GM23338 (cell line): ENCODE results near the gene GGA1. TPM values are rescaled to one million over a fixed set of nuclear protein-coding genes. Genes with fewer than 3 reads are reported as not detected.
A peak's percentile ranks its signal among the peaks of the same experiment; 100 is the strongest.

Experiments
- ATAC-seq: fragments of 200-7000 bp; cut with Tn5 transposase; 3 replicates; pipeline ENCODE4 v1.9.1; 2020
- DNase-seq: peaks from one replicate; pipeline ENCODE4 v3.0.0-alpha.2; 2015; ENCODE audit warnings: low spot score
- H2AFZ ChIP-seq: fragments of 200-600 bp; sonication (generic); 2 replicates; pipeline ENCODE4 v1.8.0; 2016; ENCODE audit warnings: antibody characterized with exemption, mild to moderate bottlenecking, moderate library complexity
- H3F3A ChIP-seq: fragments of 200-600 bp; sonication (generic); replicated peaks from 2 replicates; pipeline ENCODE4 v1.8.0; 2017; ENCODE audit warnings: antibody characterized with exemption, mixed run types, low read depth
- H3K27ac ChIP-seq: fragments of 200-600 bp; sonication (generic); 2 replicates; pipeline ENCODE4 v1.6.1; 2016; ENCODE audit warnings: low read depth
- H3K27me3 ChIP-seq: fragments of 200-600 bp; sonication (generic); 2 replicates; pipeline ENCODE4 v1.8.0; 2016; ENCODE audit warnings: mild to moderate bottlenecking, mixed run types, moderate library complexity; ENCODE audit not compliant: insufficient read depth
- H3K36me3 ChIP-seq: fragments of 200-600 bp; sonication (generic); 2 replicates; pipeline ENCODE4 v1.8.0; 2016; ENCODE audit warnings: mild to moderate bottlenecking; ENCODE audit not compliant: insufficient read depth
- H3K4me1 ChIP-seq: fragments of 200-600 bp; sonication (generic); 2 replicates; pipeline ENCODE4 v1.8.0; 2016; ENCODE audit warnings: mild to moderate bottlenecking, moderate library complexity; ENCODE audit not compliant: insufficient read depth
- H3K4me2 ChIP-seq: fragments of 200-600 bp; sonication (generic); 2 replicates; pipeline ENCODE4 v1.7.1; 2017; ENCODE audit warnings: mixed run types
- H3K4me3 ChIP-seq: fragments of 200-600 bp; sonication (generic); 2 replicates; pipeline ENCODE4 v1.6.1; 2016; ENCODE audit warnings: mixed run types
- H3K79me2 ChIP-seq: fragments of 200-600 bp; sonication (generic); replicated peaks from 2 replicates; pipeline ENCODE4 v1.8.0; 2017; ENCODE audit warnings: mild to moderate bottlenecking; ENCODE audit not compliant: insufficient read depth
- H3K9me2 ChIP-seq: fragments of 200-600 bp; sonication (generic); 2 replicates; pipeline ENCODE4 v1.8.0; 2017; ENCODE audit not compliant: insufficient read depth
- H4K20me1 ChIP-seq: fragments of 200-600 bp; sonication (generic); replicated peaks from 2 replicates; pipeline ENCODE4 v1.8.0; 2017; ENCODE audit warnings: mild to moderate bottlenecking; ENCODE audit not compliant: insufficient read depth
- H3K27ac Mint-ChIP-seq: 2 replicates; pipeline ENCODE4 v1.8.0; 2020; ENCODE audit warnings: inconsistent platforms, mild to moderate bottlenecking, moderate library complexity, mixed read lengths
- H3K27me3 Mint-ChIP-seq: 3 replicates; pipeline ENCODE4 v1.8.0; 2022; ENCODE audit warnings: low read depth, mild to moderate bottlenecking, moderate library complexity, mixed read lengths, inconsistent platforms; ENCODE audit not compliant: insufficient read depth, poor library complexity
- H3K36me3 Mint-ChIP-seq: 3 replicates; pipeline ENCODE4 v1.8.0; 2021; ENCODE audit warnings: low read depth, mild to moderate bottlenecking, inconsistent platforms, moderate library complexity, mixed read lengths
- H3K4me1 Mint-ChIP-seq: 3 replicates; pipeline ENCODE4 v1.8.0; 2020; ENCODE audit warnings: mild to moderate bottlenecking, inconsistent platforms, mixed read lengths
- H3K4me3 Mint-ChIP-seq: 3 replicates; pipeline ENCODE4 v1.8.0; 2021; ENCODE audit warnings: moderate library complexity, mild to moderate bottlenecking, inconsistent platforms, mixed read lengths
- H3K9me3 Mint-ChIP-seq: 3 replicates; pipeline ENCODE4 v1.8.0; 2020; ENCODE audit warnings: moderate library complexity, mild to moderate bottlenecking, inconsistent platforms, mixed read lengths
- EZH2phosphoT487 ChIP-seq: fragments of 200-600 bp; sonication (generic); IDR thresholded peaks from one replicate; pipeline ENCODE4 v1.8.1; 2018; ENCODE audit warnings: antibody characterized with exemption; ENCODE audit not compliant: unreplicated experiment
- JUNB ChIP-seq: IDR thresholded peaks from one replicate; pipeline ENCODE4 v1.6.1; 2016; ENCODE audit warnings: antibody characterized with exemption; ENCODE audit not compliant: unreplicated experiment
- NANOG ChIP-seq: IDR thresholded peaks from 2 replicates; pipeline ENCODE4 v1.6.1; 2016; ENCODE audit warnings: antibody characterized with exemption, borderline replicate concordance
- STAT1 ChIP-seq: IDR thresholded peaks from one replicate; pipeline ENCODE4 v1.6.1; 2016; ENCODE audit warnings: antibody characterized with exemption; ENCODE audit not compliant: unreplicated experiment
- ZNF331 ChIP-seq: fragments of 250-450 bp; sonication (Bioruptor Pico); IDR thresholded peaks from 2 replicates; pipeline ENCODE4 v1.5.0; 2020; ENCODE audit warnings: low read depth, mild to moderate bottlenecking, moderate library complexity
- polyA plus RNA-seq: library from polyadenylated mRNA; unstranded; fragments of >200 nt; fragmentation: Nextera tagmentation; extraction: Ambion mirVana; gene quantifications from 2 replicates; pipeline ENCODE4 v1.2.1, GENCODE V29; 2016
- total RNA-seq: library from RNA; depleted of rRNA; stranded (reverse); fragments of >200 nt; shearing (Covaris generic); gene quantifications from 2 replicates; pipeline ENCODE4 v1.2.3, GENCODE V29; 2014
- TF ChIP-seq, protein P1 (sequence below), 2 experiments: fragments of 200-600 bp in 1 of 2; sonication (generic) in 1 of 2; conservative IDR thresholded peaks; 2 replicates each; pipeline versions ENCODE4 v1.5.1 to v1.6.1; 2016 to 2017; ENCODE audit warnings: antibody characterized with exemption in 2 of 2, low read depth in 2 of 2, mild to moderate bottlenecking in 2 of 2, moderate library complexity in 1 of 2
- TF ChIP-seq, protein P2 (sequence below): IDR thresholded peaks from one replicate; pipeline ENCODE4 v1.6.1; 2018; ENCODE audit warnings: antibody characterized with exemption; ENCODE audit not compliant: unreplicated experiment

Gene GGA1
- total and polyA plus RNA-seq, 2 experiments from 2014 or later: 36.9 to 57.1 TPM

DNA sequence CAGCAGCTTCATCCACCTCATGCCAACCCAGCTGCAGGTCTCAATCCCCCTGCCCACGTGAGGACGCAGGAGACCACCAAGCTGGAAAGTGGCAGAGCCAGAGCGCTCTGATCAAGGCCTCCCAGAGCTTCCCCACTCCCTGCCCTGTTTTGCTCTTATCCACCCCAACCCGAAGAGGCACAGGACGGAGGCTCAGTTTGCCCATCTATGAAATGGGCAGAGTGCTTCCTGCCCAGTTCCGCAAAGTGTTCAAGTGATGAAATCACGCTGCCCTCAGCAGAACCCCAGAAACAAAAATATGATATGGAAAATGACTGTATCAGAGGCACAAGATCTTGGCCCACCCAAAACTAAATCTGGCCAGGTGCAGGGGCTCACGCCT, 36.7 kb upstream of the GGA1 start:
- H3K4me1 ChIP-seq: peaks cover 14% of the 10 kb centered on the region
- peaks cover 16% of the 10 kb centered on the region for H3K27me3 Mint-ChIP-seq
- no peak overlapping the region for H3K4me2 ChIP-seq
- no peak overlapping the region for H3K4me3 ChIP-seq
- H3K36me3 Mint-ChIP-seq: peaks cover 8% of the 10 kb centered on the region
- ATAC-seq (no peak), DNase-seq (no peak)
- no peaks in the 10 kb centered on the region for H4K20me1 ChIP-seq
- H3F3A ChIP-seq: 0 out of 2 replicates have a peak, but pooled peaks cover 11% of the 10 kb centered on the region
- no peaks in the 10 kb centered on the region for H3K79me2 ChIP-seq
- H3K27ac ChIP-seq: no peak overlapping the region
- H3K36me3 ChIP-seq: no peaks in the 10 kb centered on the region
- no peaks in the 10 kb centered on the region for H3K9me3 Mint-ChIP-seq
- H3K9me2 ChIP-seq: no peaks in the 10 kb centered on the region
- no peaks in the 10 kb centered on the region for H3K27me3 ChIP-seq
- H3K27ac Mint-ChIP-seq: no peak overlapping the region
- no peak for TF ChIP-seq ZNF331 (CRISPR knock-in tag)
- no peak overlapping the region for H2AFZ ChIP-seq
- peaks cover 25% of the 10 kb centered on the region for H3K4me1 Mint-ChIP-seq
- H3K4me3 Mint-ChIP-seq: no peak overlapping the region

DNA sequence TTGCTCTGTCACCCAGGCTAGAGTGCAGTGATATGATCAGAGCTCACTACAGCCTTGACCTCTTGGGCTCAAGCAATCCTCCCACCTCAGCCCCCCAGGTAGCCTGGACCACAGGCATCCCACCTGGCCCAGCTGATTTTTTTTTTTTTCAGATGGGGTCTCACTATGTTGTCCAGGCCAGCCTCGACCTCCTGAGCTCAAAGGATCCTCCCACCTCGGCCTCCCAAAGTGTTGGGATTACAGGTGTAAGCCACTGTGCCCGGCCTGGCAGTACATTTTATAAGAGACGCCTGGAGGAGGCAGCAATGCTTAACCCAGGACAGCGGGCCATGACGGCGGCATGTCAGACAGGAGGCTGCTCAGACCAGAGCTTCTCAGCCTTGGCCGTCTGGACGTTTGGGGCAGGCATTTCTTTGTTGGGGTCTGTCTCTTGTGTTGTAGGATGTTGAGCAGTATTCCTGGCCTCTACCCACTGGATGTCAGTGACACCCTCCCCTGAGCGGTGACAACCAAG, 33.1 kb upstream of the GGA1 start:
- Mint-ChIP-seq H3K9me3 (no peaks in the 10 kb centered on the region), H3K27ac (no peak overlapping the region), H3K36me3 (no peaks in the 10 kb centered on the region), H3K4me1 (peaks cover 3% of the 10 kb centered on the region), H3K4me3 (no peak overlapping the region), H3K27me3 (peaks cover 8% of the 10 kb centered on the region)
- H3F3A ChIP-seq: 0 out of 2 replicates have a peak, but pooled peaks cover 2% of the 10 kb centered on the region
- DNase-seq (no peak), ATAC-seq (no peak)
- no peak overlapping the region for H3K4me2 ChIP-seq
- no peaks in the 10 kb centered on the region for H3K9me2 ChIP-seq
- no peaks in the 10 kb centered on the region for H3K79me2 ChIP-seq
- no peaks in the 10 kb centered on the region for H3K27me3 ChIP-seq
- no peak overlapping the region for H3K4me3 ChIP-seq
- H4K20me1 ChIP-seq: no peaks in the 10 kb centered on the region
- H3K36me3 ChIP-seq: no peaks in the 10 kb centered on the region
- no peak overlapping the region for H2AFZ ChIP-seq
- no peaks in the 10 kb centered on the region for H3K4me1 ChIP-seq
- H3K27ac ChIP-seq: no peak overlapping the region
- no peak for TF ChIP-seq NANOG
- TF ChIP-seq, protein P1, sequence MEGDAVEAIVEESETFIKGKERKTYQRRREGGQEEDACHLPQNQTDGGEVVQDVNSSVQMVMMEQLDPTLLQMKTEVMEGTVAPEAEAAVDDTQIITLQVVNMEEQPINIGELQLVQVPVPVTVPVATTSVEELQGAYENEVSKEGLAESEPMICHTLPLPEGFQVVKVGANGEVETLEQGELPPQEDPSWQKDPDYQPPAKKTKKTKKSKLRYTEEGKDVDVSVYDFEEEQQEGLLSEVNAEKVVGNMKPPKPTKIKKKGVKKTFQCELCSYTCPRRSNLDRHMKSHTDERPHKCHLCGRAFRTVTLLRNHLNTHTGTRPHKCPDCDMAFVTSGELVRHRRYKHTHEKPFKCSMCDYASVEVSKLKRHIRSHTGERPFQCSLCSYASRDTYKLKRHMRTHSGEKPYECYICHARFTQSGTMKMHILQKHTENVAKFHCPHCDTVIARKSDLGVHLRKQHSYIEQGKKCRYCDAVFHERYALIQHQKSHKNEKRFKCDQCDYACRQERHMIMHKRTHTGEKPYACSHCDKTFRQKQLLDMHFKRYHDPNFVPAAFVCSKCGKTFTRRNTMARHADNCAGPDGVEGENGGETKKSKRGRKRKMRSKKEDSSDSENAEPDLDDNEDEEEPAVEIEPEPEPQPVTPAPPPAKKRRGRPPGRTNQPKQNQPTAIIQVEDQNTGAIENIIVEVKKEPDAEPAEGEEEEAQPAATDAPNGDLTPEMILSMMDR (conservative IDR thresholded peaks at IDR 0.05; ENCODE audit: low read depth in 2 of 2): peak in 1 of 2 experiments; percentile 9; a peak in 1 of 4 replicates

DNA sequence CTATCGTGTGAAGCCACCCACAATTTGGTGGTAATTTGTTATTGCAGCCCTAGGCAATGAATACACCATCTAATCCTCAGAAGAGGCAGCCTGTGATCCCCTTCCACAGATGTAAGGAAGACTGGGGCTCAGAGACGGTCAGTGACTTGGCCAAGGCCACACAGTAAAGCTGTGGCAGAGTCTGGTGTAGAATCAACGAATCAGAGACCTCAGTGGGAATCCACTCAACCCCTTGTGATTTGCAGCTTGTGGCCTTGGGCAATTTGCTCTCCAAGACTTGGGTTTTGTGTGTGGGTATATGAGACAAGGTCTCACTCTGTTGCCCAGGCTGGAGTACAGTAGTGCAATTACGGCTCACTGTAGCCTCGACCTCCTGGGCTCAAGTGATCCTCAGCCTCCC, 30.6 kb upstream of the GGA1 start:
- Histone ChIP-seq H3K36me3 (no peaks in the 10 kb centered on the region), H3K27me3 (no peaks in the 10 kb centered on the region), H2AFZ (no peak overlapping the region), H3K4me2 (no peak overlapping the region), H3K4me1 (no peaks in the 10 kb centered on the region), H3K4me3 (no peak overlapping the region), H3K27ac (no peak overlapping the region), H4K20me1 (no peaks in the 10 kb centered on the region), H3K79me2 (no peaks in the 10 kb centered on the region), H3K9me2 (no peaks in the 10 kb centered on the region), H3F3A (no peaks in the 10 kb centered on the region)
- no peaks in the 10 kb centered on the region for H3K4me1 Mint-ChIP-seq
- DNase-seq (no peak), ATAC-seq (no peak)
- H3K27me3 Mint-ChIP-seq: peaks cover 8% of the 10 kb centered on the region
- H3K9me3 Mint-ChIP-seq: no peaks in the 10 kb centered on the region
- H3K4me3 Mint-ChIP-seq: no peak overlapping the region
- H3K27ac Mint-ChIP-seq: no peak overlapping the region
- H3K36me3 Mint-ChIP-seq: no peaks in the 10 kb centered on the region
- TF ChIP-seq EZH2phosphoT487: no peak
- no peak for TF ChIP-seq ZNF331 (CRISPR knock-in tag)
- TF ChIP-seq, protein P2, sequence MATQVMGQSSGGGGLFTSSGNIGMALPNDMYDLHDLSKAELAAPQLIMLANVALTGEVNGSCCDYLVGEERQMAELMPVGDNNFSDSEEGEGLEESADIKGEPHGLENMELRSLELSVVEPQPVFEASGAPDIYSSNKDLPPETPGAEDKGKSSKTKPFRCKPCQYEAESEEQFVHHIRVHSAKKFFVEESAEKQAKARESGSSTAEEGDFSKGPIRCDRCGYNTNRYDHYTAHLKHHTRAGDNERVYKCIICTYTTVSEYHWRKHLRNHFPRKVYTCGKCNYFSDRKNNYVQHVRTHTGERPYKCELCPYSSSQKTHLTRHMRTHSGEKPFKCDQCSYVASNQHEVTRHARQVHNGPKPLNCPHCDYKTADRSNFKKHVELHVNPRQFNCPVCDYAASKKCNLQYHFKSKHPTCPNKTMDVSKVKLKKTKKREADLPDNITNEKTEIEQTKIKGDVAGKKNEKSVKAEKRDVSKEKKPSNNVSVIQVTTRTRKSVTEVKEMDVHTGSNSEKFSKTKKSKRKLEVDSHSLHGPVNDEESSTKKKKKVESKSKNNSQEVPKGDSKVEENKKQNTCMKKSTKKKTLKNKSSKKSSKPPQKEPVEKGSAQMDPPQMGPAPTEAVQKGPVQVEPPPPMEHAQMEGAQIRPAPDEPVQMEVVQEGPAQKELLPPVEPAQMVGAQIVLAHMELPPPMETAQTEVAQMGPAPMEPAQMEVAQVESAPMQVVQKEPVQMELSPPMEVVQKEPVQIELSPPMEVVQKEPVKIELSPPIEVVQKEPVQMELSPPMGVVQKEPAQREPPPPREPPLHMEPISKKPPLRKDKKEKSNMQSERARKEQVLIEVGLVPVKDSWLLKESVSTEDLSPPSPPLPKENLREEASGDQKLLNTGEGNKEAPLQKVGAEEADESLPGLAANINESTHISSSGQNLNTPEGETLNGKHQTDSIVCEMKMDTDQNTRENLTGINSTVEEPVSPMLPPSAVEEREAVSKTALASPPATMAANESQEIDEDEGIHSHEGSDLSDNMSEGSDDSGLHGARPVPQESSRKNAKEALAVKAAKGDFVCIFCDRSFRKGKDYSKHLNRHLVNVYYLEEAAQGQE: no peak
- TF ChIP-seq JUNB: no peak
- TF ChIP-seq STAT1: no peak
- TF ChIP-seq NANOG: no peak
